ENCODE data around the gene MEGF6. TPM values are rescaled to one million over a fixed set of nuclear protein-coding genes. Genes with fewer than 3 reads are reported as not detected.
A peak's percentile ranks its signal among the peaks of the same experiment; 100 is the strongest.

The MEGF6 gene
- total and polyA plus RNA-seq, 9 of the 15 experiments (the other 6 are each of a cell fraction or from before 2014, with no cell fraction given) = 0.03 to 1.7 (median 0.24) TPM; not detected in 3

DNA sequence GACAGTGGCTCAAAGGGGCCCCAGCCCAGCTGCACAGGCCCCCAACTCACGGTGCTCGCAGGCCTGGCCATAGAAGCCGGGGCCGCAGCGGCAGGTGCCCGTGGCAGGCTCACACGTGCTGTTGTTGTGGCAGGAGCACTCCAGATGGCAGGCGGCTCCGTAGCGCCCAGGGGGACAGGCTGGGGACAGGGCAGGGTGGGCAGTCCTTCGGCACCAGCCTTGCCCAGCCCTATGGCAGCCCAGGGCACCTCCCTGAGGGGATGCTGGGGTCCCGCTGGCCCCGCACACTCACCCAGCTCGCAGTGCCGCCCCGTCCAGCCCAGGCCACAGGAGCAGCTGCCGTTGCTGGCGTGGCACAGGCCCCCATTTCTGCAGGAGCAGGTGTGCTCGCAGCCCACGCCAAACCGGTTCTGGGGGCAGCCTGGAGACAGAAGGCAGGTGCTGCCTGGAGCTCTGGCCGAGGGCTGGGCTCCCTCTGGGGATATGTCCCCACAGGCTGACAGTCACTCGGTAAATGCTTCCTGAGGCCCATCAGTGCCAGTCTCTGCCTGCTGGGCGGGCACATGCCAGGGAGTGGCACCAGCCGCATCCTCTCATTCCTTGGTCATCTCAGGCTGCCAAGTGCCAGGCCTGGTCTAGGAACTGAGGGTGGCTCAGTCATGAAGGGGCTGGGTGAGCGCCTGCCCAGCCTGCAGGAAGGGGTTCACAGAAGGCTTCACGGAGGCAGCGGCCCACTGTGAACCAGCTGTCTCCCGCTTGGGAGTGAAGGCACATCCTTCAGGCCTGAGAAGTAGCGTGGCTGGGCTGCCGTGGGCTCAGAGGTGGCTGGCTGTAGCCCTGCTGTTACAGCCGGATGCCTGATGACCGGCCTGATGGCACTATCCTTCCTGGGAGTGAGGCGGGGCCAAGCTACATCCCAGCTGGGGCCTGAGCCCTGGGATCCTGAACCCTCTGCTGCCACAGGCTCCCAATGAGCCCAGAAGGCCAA, 116.7 kb downstream of the MEGF6 start:
- H3K4me1 ChIP-seq (replicated peaks in 1 of 2; ENCODE audit: control insufficient read depth in 2 of 2, insufficient read depth in 2 of 2, low read length in 2 of 2) = peaks cover 0 to 59% of the 10 kb centered on the region in 2 experiments; a peak in 2 of 5 replicates
- H3K9ac ChIP-seq (ENCODE audit: insufficient read depth in 1 of 2, low read depth in 2 of 2, low read length in 2 of 2) = no peak overlapping the region; a peak in 1 of 4 replicates
- H3K27me3 ChIP-seq (ENCODE audit: control insufficient read depth in 2 of 2, insufficient read depth in 2 of 2, low read length in 2 of 2) = peaks cover 13 to 61% of the 10 kb centered on the region in 2 experiments; a peak in 3 of 5 replicates
- no peak overlapping the region for H3K4me3 ChIP-seq
- H3K79me2 ChIP-seq (ENCODE audit: control insufficient read depth, insufficient read depth, low read length) = no peaks in the 10 kb centered on the region
- no peak overlapping the region for H2AFZ ChIP-seq (ENCODE audit: low read depth, low read length)
- H3K4me2 ChIP-seq (ENCODE audit: insufficient read depth, low read length) = no peak overlapping the region
- H3K36me3 ChIP-seq (ENCODE audit: control insufficient read depth, insufficient read depth, low read length) = no peaks in the 10 kb centered on the region
- intact Hi-C loops (cut with micrococcal nuclease) = loop anchor here (5.0 kb wide), 1 partner anchor 68 kb away; no protein-coding TSS in a partner anchor
- ATAC-seq = no peak
- CTCF ChIA-PET (ENCODE audit: low intra/inter-chr PET ratio) = no interaction called here
- POLR2A ChIA-PET = interaction anchor here (0.6 to 1.0 kb wide), 3 partner anchors 21 to 121 kb away, joined by 3 read pairs; no protein-coding TSS in a partner anchor
- 6% methylated on average over 34 of the region's 34 CpGs for WGBS (ENCODE audit: insufficient coverage, low coverage, missing lambda C conversion rate)
- H3K9me1 ChIP-seq (ENCODE audit: control insufficient read depth, insufficient read depth, low read length) = no peaks in the 10 kb centered on the region
- H3K9me3 ChIP-seq (replicated peaks; ENCODE audit: control insufficient read depth, insufficient read depth, low read depth, low read length) = no peaks in the 10 kb centered on the region
- in situ Hi-C loops (cut with MboI) = no loop called here
- BruUV-seq (replicated peaks) = no TSS peak
- no peak for DNase-seq (ENCODE audit: extremely low read depth in 1 of 4, low spot score in 3 of 4)
- no peak overlapping the region for H3K27ac ChIP-seq (ENCODE audit: extremely low read depth, low read depth, low read length)
- H4K20me1 ChIP-seq (replicated peaks; ENCODE audit: control insufficient read depth, insufficient read depth, low read length) = peaks cover 15% of the 10 kb centered on the region; the same call in 1 of the 2 replicates
- no peak for FAIRE-seq
- TF ChIP-seq DDX20 (tag; IDR thresholded peaks at IDR 0.05; ENCODE audit: low read depth) (no peak), NCOA2 (IDR thresholded peaks at IDR 0.05; ENCODE audit: partially characterized antibody in 2 of 2) (no peak), HNRNPL (IDR thresholded peaks at IDR 0.05; ENCODE audit: low read depth, low read length) (0 out of 2 replicates have a peak, but pooled peaks have one; percentile 46), ZFP36 (IDR thresholded peaks at IDR 0.05; ENCODE audit: low read depth, low read length, partially characterized antibody) (peak; percentile 14), ZNF766 (CRISPR knock-in tag; conservative IDR thresholded peaks at IDR 0.05) (no peak), POLR2G (IDR thresholded peaks at IDR 0.05; ENCODE audit: low read depth, low read length) (0 out of 2 replicates have a peak, but pooled peaks have one; percentile 19), NCOR1 (IDR thresholded peaks at IDR 0.05) (no peak), GTF2A2 (tag; IDR thresholded peaks at IDR 0.05) (no peak)
- TF ChIP-seq, protein P1, sequence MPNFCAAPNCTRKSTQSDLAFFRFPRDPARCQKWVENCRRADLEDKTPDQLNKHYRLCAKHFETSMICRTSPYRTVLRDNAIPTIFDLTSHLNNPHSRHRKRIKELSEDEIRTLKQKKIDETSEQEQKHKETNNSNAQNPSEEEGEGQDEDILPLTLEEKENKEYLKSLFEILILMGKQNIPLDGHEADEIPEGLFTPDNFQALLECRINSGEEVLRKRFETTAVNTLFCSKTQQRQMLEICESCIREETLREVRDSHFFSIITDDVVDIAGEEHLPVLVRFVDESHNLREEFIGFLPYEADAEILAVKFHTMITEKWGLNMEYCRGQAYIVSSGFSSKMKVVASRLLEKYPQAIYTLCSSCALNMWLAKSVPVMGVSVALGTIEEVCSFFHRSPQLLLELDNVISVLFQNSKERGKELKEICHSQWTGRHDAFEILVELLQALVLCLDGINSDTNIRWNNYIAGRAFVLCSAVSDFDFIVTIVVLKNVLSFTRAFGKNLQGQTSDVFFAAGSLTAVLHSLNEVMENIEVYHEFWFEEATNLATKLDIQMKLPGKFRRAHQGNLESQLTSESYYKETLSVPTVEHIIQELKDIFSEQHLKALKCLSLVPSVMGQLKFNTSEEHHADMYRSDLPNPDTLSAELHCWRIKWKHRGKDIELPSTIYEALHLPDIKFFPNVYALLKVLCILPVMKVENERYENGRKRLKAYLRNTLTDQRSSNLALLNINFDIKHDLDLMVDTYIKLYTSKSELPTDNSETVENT (CRISPR knock-in tag; IDR thresholded peaks at IDR 0.05) = no peak
- TF ChIP-seq, protein P2, sequence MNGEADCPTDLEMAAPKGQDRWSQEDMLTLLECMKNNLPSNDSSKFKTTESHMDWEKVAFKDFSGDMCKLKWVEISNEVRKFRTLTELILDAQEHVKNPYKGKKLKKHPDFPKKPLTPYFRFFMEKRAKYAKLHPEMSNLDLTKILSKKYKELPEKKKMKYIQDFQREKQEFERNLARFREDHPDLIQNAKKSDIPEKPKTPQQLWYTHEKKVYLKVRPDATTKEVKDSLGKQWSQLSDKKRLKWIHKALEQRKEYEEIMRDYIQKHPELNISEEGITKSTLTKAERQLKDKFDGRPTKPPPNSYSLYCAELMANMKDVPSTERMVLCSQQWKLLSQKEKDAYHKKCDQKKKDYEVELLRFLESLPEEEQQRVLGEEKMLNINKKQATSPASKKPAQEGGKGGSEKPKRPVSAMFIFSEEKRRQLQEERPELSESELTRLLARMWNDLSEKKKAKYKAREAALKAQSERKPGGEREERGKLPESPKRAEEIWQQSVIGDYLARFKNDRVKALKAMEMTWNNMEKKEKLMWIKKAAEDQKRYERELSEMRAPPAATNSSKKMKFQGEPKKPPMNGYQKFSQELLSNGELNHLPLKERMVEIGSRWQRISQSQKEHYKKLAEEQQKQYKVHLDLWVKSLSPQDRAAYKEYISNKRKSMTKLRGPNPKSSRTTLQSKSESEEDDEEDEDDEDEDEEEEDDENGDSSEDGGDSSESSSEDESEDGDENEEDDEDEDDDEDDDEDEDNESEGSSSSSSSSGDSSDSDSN (IDR thresholded peaks at IDR 0.05; ENCODE audit: borderline replicate concordance in 1 of 2, low read depth in 2 of 2, low read length in 2 of 2) = peak; percentile 78 to 93; a peak in 3 of 4 replicates
- TF ChIP-seq, protein P3, sequence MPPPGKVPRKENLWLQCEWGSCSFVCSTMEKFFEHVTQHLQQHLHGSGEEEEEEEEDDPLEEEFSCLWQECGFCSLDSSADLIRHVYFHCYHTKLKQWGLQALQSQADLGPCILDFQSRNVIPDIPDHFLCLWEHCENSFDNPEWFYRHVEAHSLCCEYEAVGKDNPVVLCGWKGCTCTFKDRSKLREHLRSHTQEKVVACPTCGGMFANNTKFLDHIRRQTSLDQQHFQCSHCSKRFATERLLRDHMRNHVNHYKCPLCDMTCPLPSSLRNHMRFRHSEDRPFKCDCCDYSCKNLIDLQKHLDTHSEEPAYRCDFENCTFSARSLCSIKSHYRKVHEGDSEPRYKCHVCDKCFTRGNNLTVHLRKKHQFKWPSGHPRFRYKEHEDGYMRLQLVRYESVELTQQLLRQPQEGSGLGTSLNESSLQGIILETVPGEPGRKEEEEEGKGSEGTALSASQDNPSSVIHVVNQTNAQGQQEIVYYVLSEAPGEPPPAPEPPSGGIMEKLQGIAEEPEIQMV (tag; conservative IDR thresholded peaks at IDR 0.05; ENCODE audit: low read depth) = no peak

Measured in K562 (cell line).